Erythroblast (primary cell): Measurements from ENCODE around the gene SLC9A1.

Experiments used
- GATA1 ChIP-seq: IDR thresholded peaks from 2 replicates; pipeline ENCODE4 v1.6.1; 2011; ENCODE audit warnings: low read depth, mild to moderate bottlenecking, control low read depth, low read length, moderate library complexity
- POLR2A ChIP-seq: IDR thresholded peaks from 2 replicates; pipeline ENCODE4 v1.6.1; 2011; ENCODE audit warnings: mild to moderate bottlenecking, low read length

DNA sequence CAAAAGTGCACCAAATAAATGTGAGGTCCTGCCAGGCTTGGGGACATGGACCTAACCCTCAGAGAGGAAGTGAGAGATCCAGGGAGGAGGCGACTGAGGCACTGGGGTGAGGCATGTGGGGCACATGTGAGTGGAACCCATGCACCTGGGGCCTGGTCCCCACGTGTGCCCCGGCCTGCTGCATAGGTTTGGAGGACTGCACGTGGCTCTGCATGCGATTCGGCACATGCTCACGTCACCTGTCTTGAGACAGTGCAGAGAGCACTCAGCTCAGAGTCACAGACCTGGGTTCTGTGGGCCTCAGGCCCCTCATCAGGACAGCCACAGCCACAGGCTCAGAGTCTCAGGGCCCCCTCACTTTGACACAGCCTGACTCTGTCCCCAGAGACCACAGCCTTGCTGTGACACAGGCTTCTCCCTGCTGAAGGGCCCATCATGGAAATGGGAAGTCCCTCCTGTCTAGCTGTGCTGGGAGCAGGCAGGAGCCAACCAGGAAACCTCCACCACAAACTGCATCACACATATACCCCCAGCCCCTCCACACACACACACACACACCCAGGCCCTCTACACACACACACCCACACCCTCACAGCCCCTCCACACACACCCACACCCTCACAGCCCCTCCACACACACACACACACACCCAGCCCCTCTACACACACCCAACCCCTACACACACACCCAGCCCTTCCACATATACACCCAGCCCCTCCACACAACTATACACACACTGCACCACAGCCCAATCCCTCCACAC lies 48.2 kb downstream of the SLC9A1 start:
- TF ChIP-seq POLR2A = no peak
- no peak for TF ChIP-seq GATA1
